H9 (cell line): ENCODE results near the gene FGD5. TPM values are rescaled to one million over a fixed set of nuclear protein-coding genes. Genes with fewer than 3 reads are reported as not detected.

Experiments used
- DNase-seq: peaks from one replicate; pipeline ENCODE4 v3.0.0-alpha.2; 2017
- H2AFZ ChIP-seq: one replicate; pipeline ENCODE4 v1.6.1; 2013; ENCODE audit warnings: mild to moderate bottlenecking, low read length, control low read depth, moderate library complexity
- H2AK5ac ChIP-seq: 2 replicates; pipeline ENCODE4 v1.6.1; 2013; ENCODE audit warnings: low read length, control low read depth, mixed read lengths; ENCODE audit not compliant: insufficient read length
- H2BK120ac ChIP-seq: one replicate; pipeline ENCODE4 v1.6.1; 2013; ENCODE audit warnings: low read depth, mild to moderate bottlenecking, low read length, control low read depth, inconsistent platforms; ENCODE audit not compliant: poor library complexity, severe bottlenecking
- H2BK12ac ChIP-seq: 2 replicates; pipeline ENCODE4 v1.6.1; 2013; ENCODE audit warnings: low read length, control low read depth, mixed read lengths, low read depth; ENCODE audit not compliant: insufficient read length
- H2BK15ac ChIP-seq: 2 replicates; pipeline ENCODE4 v1.6.1; 2013; ENCODE audit warnings: low read depth, low read length, control low read depth
- H2BK20ac ChIP-seq: one replicate; pipeline ENCODE4 v1.6.1; 2013; ENCODE audit warnings: low read depth, mild to moderate bottlenecking, low read length, control low read depth, inconsistent platforms; ENCODE audit not compliant: poor library complexity, severe bottlenecking
- H2BK5ac ChIP-seq: 2 replicates; pipeline ENCODE4 v1.6.1; 2013; ENCODE audit warnings: low read length, control low read depth, mixed read lengths; ENCODE audit not compliant: insufficient read length
- H3K14ac ChIP-seq: 2 replicates; pipeline ENCODE4 v1.6.1; 2013; ENCODE audit warnings: low read length, control low read depth; ENCODE audit not compliant: insufficient read depth
- H3K18ac ChIP-seq: 2 replicates; pipeline ENCODE4 v1.6.1; 2013; ENCODE audit warnings: low read depth, mild to moderate bottlenecking, mixed read lengths, low read length, control low read depth; ENCODE audit not compliant: insufficient read length
- H3K23ac ChIP-seq: 2 replicates; pipeline ENCODE4 v1.6.1; 2013; ENCODE audit warnings: low read length, control low read depth, mixed read lengths, low read depth; ENCODE audit not compliant: insufficient read length
- H3K23me2 ChIP-seq: 2 replicates; pipeline ENCODE4 v1.6.1; 2013; ENCODE audit warnings: low read depth, mild to moderate bottlenecking, mixed read lengths, low read length, control low read depth; ENCODE audit not compliant: insufficient read length, poor library complexity, severe bottlenecking
- H3K27ac ChIP-seq: 2 replicates; pipeline ENCODE4 v1.5.1; 2013; ENCODE audit warnings: low read length, control low read depth, mixed read lengths, low read depth; ENCODE audit not compliant: insufficient read length
- H3K27me3 ChIP-seq: 2 replicates; pipeline ENCODE4 v1.6.1; 2013; ENCODE audit warnings: low read length, control low read depth, inconsistent platforms; ENCODE audit not compliant: insufficient read depth
- H3K4ac ChIP-seq: 2 replicates; pipeline ENCODE4 v1.6.1; 2013; ENCODE audit warnings: low read depth, mild to moderate bottlenecking, control low read depth, inconsistent platforms, low read length, moderate library complexity
- H3K4me1 ChIP-seq: 2 replicates; pipeline ENCODE4 v1.6.1; 2013; ENCODE audit warnings: low read length, control low read depth, inconsistent platforms; ENCODE audit not compliant: insufficient read depth
- H3K4me2 ChIP-seq: 2 replicates; pipeline ENCODE4 v1.6.1; 2013; ENCODE audit warnings: low read length, control low read depth, mixed read lengths; ENCODE audit not compliant: insufficient read length, insufficient read depth
- H3K56ac ChIP-seq: 2 replicates; pipeline ENCODE4 v1.6.1; 2013; ENCODE audit warnings: low read depth, mild to moderate bottlenecking, mixed read lengths, low read length, control low read depth; ENCODE audit not compliant: insufficient read length
- H3K79me1 ChIP-seq: 2 replicates; pipeline ENCODE4 v1.6.1; 2013; ENCODE audit warnings: low read depth, mild to moderate bottlenecking, moderate library complexity, low read length, control low read depth, inconsistent platforms; ENCODE audit not compliant: insufficient read depth, poor library complexity, severe bottlenecking
- H3K79me2 ChIP-seq: 2 replicates; pipeline ENCODE4 v1.6.1; 2013; ENCODE audit warnings: low read length, control low read depth, inconsistent platforms; ENCODE audit not compliant: insufficient read depth
- H3K9ac ChIP-seq: 2 replicates; pipeline ENCODE4 v1.6.1; 2013; ENCODE audit warnings: low read length, control low read depth, mixed read lengths; ENCODE audit not compliant: insufficient read length; ENCODE audit errors: extremely low read depth
- H3K9me3 ChIP-seq: one replicate; pipeline ENCODE4 v1.6.1; 2013; ENCODE audit warnings: low read depth, low read length, inconsistent platforms; ENCODE audit not compliant: control insufficient read depth
- H3T11ph ChIP-seq: one replicate; pipeline ENCODE4 v1.6.1; 2013; ENCODE audit warnings: mild to moderate bottlenecking, low read length, control low read depth, inconsistent platforms
- H4K20me1 ChIP-seq: one replicate; pipeline ENCODE4 v1.6.1; 2013; ENCODE audit not compliant: control insufficient read depth, insufficient read length, insufficient read depth
- H4K5ac ChIP-seq: 2 replicates; pipeline ENCODE4 v1.6.1; 2013; ENCODE audit warnings: low read depth, mild to moderate bottlenecking, mixed read lengths, low read length, control low read depth; ENCODE audit not compliant: insufficient read length
- H4K8ac ChIP-seq: replicated peaks from 2 replicates; pipeline ENCODE4 v1.6.1; 2013; ENCODE audit warnings: low read length, control low read depth, mixed read lengths, low read depth; ENCODE audit not compliant: insufficient read length
- H4K91ac ChIP-seq: 2 replicates; pipeline ENCODE4 v1.6.1; 2013; ENCODE audit warnings: low read depth, mild to moderate bottlenecking, moderate library complexity, mixed read lengths, low read length, control low read depth; ENCODE audit not compliant: insufficient read length
- H3K27ac Mint-ChIP-seq, 3 experiments: 2 replicates in 2 of 3; 3 replicates in 1 of 3; pipeline ENCODE4 v1.8.0; 2020 to 2021; ENCODE audit warnings: mixed read lengths in 3 of 3, mild to moderate bottlenecking in 1 of 3, moderate library complexity in 1 of 3
- H3K27me3 Mint-ChIP-seq: 2 replicates; pipeline ENCODE4 v1.8.0; 2021; ENCODE audit warnings: low read depth, mild to moderate bottlenecking, moderate library complexity, mixed read lengths
- H3K36me3 Mint-ChIP-seq, 3 experiments: 2 replicates in 2 of 3; 3 replicates in 1 of 3; pipeline ENCODE4 v1.8.0; 2020 to 2021; ENCODE audit warnings: low read depth in 3 of 3, mixed read lengths in 3 of 3; ENCODE audit not compliant: insufficient read depth in 1 of 3
- H3K4me1 Mint-ChIP-seq, 2 experiments: 2 replicates each; pipeline ENCODE4 v1.8.0; 2020; ENCODE audit warnings: mixed read lengths in 2 of 2
- H3K4me3 Mint-ChIP-seq, 2 experiments: 2 replicates in 1 of 2; 3 replicates in 1 of 2; pipeline ENCODE4 v1.8.0; 2020 to 2021; ENCODE audit warnings: mild to moderate bottlenecking in 2 of 2, mixed read lengths in 2 of 2, moderate library complexity in 1 of 2
- H3K9me3 Mint-ChIP-seq, 2 experiments: 2 replicates in 1 of 2; 3 replicates in 1 of 2; pipeline ENCODE4 v1.8.0; 2020; ENCODE audit warnings: mild to moderate bottlenecking in 2 of 2, mixed read lengths in 2 of 2, moderate library complexity in 1 of 2
- CTCF ChIP-seq: fragments of 200-600 bp; sonication (generic); conservative IDR thresholded peaks from 3 replicates; pipeline ENCODE4 v1.8.0; 2021; ENCODE audit warnings: antibody characterized with exemption, mild to moderate bottlenecking
- WGBS: extraction: QIAGEN DNeasy Blood & Tissue Kit; methylation state at CpG from one replicate; pipeline ENCODE4 v1.1.7; 2013; ENCODE audit warnings: missing lambda C conversion rate, low lambda C conversion rate, mixed read lengths; ENCODE audit not compliant: insufficient read length; ENCODE audit errors: extremely low coverage; 5-methylcytosine and 5-hydroxymethylcytosine counted together
- total RNA-seq: library from RNA; stranded (reverse); gene quantifications from 2 replicates; pipeline ENCODE4 v1.2.1, GENCODE V29; 2021

FGD5 gene
- total RNA-seq, 1 experiment from 2014 or later, result 7.8 TPM

GRCh38 chr3:14803981-14804834 is 14.6 kb upstream of the FGD5 start:
- Histone ChIP-seq H3T11ph (no peak overlapping the region), H3K23ac (no peak overlapping the region), H2BK120ac (no peak overlapping the region), H3K9me3 (no peaks in the 10 kb centered on the region), H2AFZ (no peak overlapping the region), H2AK5ac (no peak overlapping the region), H2BK5ac (no peak overlapping the region), H4K5ac (no peak overlapping the region), H3K79me2 (no peaks in the 10 kb centered on the region), H3K23me2 (no peaks in the 10 kb centered on the region), H2BK20ac (no peak overlapping the region), H3K4me2 (no peak overlapping the region), H3K4ac (no peak overlapping the region), H2BK12ac (no peak overlapping the region), H3K14ac (no peak overlapping the region), H3K56ac (no peak overlapping the region), H4K20me1 (no peaks in the 10 kb centered on the region), H3K27ac (no peak overlapping the region), H2BK15ac (no peak overlapping the region), H3K9ac (no peak overlapping the region), H3K18ac (no peak overlapping the region), H3K79me1 (no peaks in the 10 kb centered on the region), H3K27me3 (peaks cover 6% of the 10 kb centered on the region; the same call in 1 of the 2 replicates), H4K91ac (no peak overlapping the region), H3K4me1 (no peaks in the 10 kb centered on the region), H4K8ac (no peak overlapping the region)
- peaks cover 2 to 20% of the 10 kb centered on the region in 2 experiments for H3K4me1 Mint-ChIP-seq
- H3K27ac Mint-ChIP-seq, result peak overlapping the region in 1 of 3 experiments; percentile 73; a peak in 2 of 7 replicates
- no CpG with 5 or more reads among the region's 12 CpGs for WGBS
- H3K27me3 Mint-ChIP-seq, result peaks cover 45% of the 10 kb centered on the region
- no peak for DNase-seq
- peak overlapping the region in 1 of 2 experiments; percentile 12; a peak in 1 of 5 replicates for H3K4me3 Mint-ChIP-seq
- no peak for TF ChIP-seq CTCF
- H3K9me3 Mint-ChIP-seq, result no peaks in the 10 kb centered on the region; a peak in 1 of 5 replicates
- no peaks in the 10 kb centered on the region for H3K36me3 Mint-ChIP-seq
